Ishikawa (cell line): ENCODE data around the gene MYH7.

Experiments
- CEBPB ChIP-seq: IDR thresholded peaks from 2 replicates; pipeline ENCODE4 v1.6.1; 2012
- CREB1 ChIP-seq: IDR thresholded peaks from 2 replicates; pipeline ENCODE4 v1.6.1; 2012; ENCODE audit warnings: low read depth
- EGR1 ChIP-seq: IDR thresholded peaks from 2 replicates; pipeline ENCODE4 v1.6.1; 2012
- EP300 ChIP-seq: IDR thresholded peaks from 2 replicates; pipeline ENCODE4 v1.6.1; 2012; ENCODE audit warnings: borderline replicate concordance
- FOXM1 ChIP-seq: IDR thresholded peaks from 2 replicates; pipeline ENCODE4 v1.6.1; 2012; ENCODE audit warnings: low read depth, borderline replicate concordance
- NFIC ChIP-seq: IDR thresholded peaks from 2 replicates; pipeline ENCODE4 v1.6.1; 2012
- RAD21 ChIP-seq: IDR thresholded peaks from 2 replicates; pipeline ENCODE4 v1.6.1; 2012; ENCODE audit warnings: low read depth
- TAF1 ChIP-seq: IDR thresholded peaks from 2 replicates; pipeline ENCODE4 v1.6.1; 2012; ENCODE audit warnings: low read depth, mild to moderate bottlenecking
- TCF12 ChIP-seq: IDR thresholded peaks from 2 replicates; pipeline ENCODE4 v1.6.1; 2012; ENCODE audit warnings: low read depth
- TEAD4 ChIP-seq: IDR thresholded peaks from 2 replicates; pipeline ENCODE4 v1.6.1; 2012
- YY1 ChIP-seq: IDR thresholded peaks from 2 replicates; pipeline ENCODE4 v1.6.1; 2012; ENCODE audit warnings: low read depth
- ZBTB7A ChIP-seq: IDR thresholded peaks from 2 replicates; pipeline ENCODE4 v1.6.1; 2012; ENCODE audit warnings: low read depth
- TF ChIP-seq, protein P1 (sequence below): IDR thresholded peaks from 2 replicates; pipeline ENCODE4 v1.6.1; 2012
- TF ChIP-seq, protein P2 (sequence below): IDR thresholded peaks from 2 replicates; pipeline ENCODE4 v1.6.1; 2012
- TF ChIP-seq, protein P3 (sequence below): IDR thresholded peaks from 2 replicates; pipeline ENCODE4 v1.6.1; 2012; ENCODE audit warnings: low read depth, mild to moderate bottlenecking

The MYH7 gene

DNA sequence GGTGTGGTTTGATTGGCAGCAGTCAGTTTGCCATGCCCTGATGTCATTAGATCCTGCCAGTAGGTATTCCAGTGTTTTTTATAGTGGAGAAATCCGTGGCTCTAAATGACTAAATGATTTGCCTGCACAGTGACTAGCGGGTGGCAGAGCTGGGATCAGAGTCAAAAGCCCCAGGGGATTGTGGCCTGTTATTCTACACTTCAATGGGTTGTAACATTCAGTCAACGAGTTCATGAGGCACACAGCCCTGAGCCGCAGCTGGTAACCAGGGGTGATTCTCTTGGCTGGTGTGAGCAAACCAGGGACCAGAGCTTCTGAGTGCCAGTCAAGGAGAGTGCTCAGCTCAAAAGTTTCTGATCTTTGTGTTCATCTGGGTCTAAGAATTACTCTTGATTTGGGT lies 29.2 kb downstream of the MYH7 start:
- no peak for TF ChIP-seq FOXM1
- TF ChIP-seq, protein P1, sequence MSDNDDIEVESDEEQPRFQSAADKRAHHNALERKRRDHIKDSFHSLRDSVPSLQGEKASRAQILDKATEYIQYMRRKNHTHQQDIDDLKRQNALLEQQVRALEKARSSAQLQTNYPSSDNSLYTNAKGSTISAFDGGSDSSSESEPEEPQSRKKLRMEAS: no peak
- no peak for TF ChIP-seq CREB1
- no peak for TF ChIP-seq CEBPB
- no peak for TF ChIP-seq TCF12
- TF ChIP-seq ZBTB7A: no peak
- TF ChIP-seq EGR1: no peak
- TF ChIP-seq RAD21: no peak
- TF ChIP-seq TEAD4: no peak; the same call in 1 of the 2 replicates
- TF ChIP-seq, protein P2, sequence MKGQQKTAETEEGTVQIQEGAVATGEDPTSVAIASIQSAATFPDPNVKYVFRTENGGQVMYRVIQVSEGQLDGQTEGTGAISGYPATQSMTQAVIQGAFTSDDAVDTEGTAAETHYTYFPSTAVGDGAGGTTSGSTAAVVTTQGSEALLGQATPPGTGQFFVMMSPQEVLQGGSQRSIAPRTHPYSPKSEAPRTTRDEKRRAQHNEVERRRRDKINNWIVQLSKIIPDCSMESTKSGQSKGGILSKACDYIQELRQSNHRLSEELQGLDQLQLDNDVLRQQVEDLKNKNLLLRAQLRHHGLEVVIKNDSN: no peak
- no peak for TF ChIP-seq EP300
- no peak for TF ChIP-seq YY1
- no peak for TF ChIP-seq TAF1
- TF ChIP-seq, protein P3, sequence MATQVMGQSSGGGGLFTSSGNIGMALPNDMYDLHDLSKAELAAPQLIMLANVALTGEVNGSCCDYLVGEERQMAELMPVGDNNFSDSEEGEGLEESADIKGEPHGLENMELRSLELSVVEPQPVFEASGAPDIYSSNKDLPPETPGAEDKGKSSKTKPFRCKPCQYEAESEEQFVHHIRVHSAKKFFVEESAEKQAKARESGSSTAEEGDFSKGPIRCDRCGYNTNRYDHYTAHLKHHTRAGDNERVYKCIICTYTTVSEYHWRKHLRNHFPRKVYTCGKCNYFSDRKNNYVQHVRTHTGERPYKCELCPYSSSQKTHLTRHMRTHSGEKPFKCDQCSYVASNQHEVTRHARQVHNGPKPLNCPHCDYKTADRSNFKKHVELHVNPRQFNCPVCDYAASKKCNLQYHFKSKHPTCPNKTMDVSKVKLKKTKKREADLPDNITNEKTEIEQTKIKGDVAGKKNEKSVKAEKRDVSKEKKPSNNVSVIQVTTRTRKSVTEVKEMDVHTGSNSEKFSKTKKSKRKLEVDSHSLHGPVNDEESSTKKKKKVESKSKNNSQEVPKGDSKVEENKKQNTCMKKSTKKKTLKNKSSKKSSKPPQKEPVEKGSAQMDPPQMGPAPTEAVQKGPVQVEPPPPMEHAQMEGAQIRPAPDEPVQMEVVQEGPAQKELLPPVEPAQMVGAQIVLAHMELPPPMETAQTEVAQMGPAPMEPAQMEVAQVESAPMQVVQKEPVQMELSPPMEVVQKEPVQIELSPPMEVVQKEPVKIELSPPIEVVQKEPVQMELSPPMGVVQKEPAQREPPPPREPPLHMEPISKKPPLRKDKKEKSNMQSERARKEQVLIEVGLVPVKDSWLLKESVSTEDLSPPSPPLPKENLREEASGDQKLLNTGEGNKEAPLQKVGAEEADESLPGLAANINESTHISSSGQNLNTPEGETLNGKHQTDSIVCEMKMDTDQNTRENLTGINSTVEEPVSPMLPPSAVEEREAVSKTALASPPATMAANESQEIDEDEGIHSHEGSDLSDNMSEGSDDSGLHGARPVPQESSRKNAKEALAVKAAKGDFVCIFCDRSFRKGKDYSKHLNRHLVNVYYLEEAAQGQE: no peak
- TF ChIP-seq NFIC: no peak

DNA sequence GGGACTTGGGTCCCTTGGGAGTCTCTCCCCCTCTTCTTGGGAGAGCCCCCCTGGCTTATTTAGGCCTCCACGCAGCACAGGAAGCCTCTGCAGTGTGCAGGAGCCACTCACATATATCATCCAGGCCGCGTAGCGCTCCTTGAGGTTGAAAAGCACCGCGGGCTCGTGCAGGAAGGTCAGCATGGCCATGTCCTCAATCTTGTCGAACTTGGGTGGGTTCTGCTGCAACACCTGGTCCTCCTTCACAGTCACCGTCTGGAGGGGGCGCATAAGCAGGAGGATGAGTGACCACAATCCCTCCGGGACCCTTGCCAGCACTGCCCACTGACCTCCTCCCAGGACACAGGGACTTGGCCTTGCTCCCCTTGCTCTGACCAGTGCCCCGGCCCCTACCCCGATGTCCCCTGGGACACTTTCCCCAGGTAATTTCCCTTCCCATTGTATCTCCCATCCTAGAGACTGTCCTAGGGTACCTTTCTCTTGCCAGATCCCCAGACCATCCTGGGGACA lies 29.9 kb downstream of the MYH7 start:
- TF ChIP-seq TAF1: no peak
- TF ChIP-seq EP300: no peak
- TF ChIP-seq CEBPB: no peak
- no peak for TF ChIP-seq RAD21
- no peak for TF ChIP-seq YY1
- TF ChIP-seq, protein P3: no peak
- no peak for TF ChIP-seq FOXM1
- TF ChIP-seq NFIC: no peak

DNA sequence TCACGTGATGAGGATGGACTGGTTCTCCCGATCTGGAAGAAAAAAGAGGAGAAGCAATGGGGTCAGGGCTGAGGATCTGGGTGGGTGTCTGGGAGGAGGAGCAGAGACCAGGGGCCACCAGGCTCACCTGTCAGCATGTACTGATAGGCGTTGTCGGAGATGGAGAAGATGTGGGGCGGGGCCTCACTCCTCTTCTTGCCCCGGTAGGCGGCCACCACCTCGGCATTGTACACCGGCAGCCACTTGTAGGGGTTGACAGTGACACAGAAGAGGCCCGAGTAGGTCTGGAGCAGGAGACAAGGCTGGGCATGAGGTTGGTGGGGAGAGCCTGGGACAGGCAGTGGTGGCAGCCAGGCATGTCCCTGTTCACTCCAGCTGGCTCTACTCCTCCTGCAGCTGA lies 30.4 kb downstream of the MYH7 start:
- no peak for TF ChIP-seq FOXM1
- no peak for TF ChIP-seq ZBTB7A
- TF ChIP-seq CEBPB: no peak
- no peak for TF ChIP-seq NFIC
- TF ChIP-seq, protein P2: no peak
- TF ChIP-seq EGR1: no peak
- TF ChIP-seq, protein P1: no peak
- TF ChIP-seq, protein P3: no peak
- TF ChIP-seq TCF12: no peak
- TF ChIP-seq EP300: no peak
- TF ChIP-seq RAD21: no peak
- no peak for TF ChIP-seq CREB1
- no peak for TF ChIP-seq TEAD4

DNA sequence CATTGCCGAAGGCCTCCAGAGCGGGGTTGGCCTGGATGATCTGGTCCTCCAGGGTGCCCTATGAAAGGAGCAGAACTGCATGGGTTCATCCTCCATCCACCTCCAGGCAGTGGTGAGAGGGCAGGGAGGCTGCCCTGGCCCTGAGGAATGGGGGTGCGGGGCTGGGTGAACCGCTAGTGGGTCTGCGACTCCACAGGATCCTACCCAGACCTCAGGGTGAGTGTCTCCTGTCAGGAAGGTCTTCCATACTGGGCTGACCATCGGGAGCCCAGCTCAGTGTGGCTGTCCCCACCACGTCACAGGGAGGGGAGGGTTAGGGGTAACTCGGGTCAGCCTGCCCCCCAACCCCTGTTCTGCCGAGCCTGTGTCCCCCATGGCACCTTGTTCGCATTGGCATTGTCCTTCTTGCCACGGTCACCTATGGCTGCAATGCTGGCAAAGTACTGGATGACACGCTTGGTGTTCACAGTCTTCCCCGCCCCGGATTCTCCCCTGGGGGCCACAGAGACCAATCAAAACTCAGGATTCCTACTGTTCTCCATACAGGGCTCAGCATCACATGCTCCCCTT lies 31.0 kb downstream of the MYH7 start:
- no peak for TF ChIP-seq CREB1
- TF ChIP-seq TEAD4: no peak
- TF ChIP-seq EP300: no peak
- no peak for TF ChIP-seq TAF1
